Stimulated activated CD4-positive, alpha-beta T cell treated with anti-CD3 and anti-CD28 coated beads, Interleukin-4, amount 100 ng/mL, for 48 hours (primary cell): ENCODE results near the gene TMEM61.
"Not testable (repeated sequence)": the region's sequence is repeated elsewhere in the genome, so short reads cannot be mapped to it uniquely, and the experiment has no call there.

Experiments
- DNase-seq, 2 donors: peaks; one replicate each; pipeline ENCODE4 v3.0.0-alpha.2; 2020; ENCODE audit warnings: low read depth in 2 of 2

Gene TMEM61

DNA sequence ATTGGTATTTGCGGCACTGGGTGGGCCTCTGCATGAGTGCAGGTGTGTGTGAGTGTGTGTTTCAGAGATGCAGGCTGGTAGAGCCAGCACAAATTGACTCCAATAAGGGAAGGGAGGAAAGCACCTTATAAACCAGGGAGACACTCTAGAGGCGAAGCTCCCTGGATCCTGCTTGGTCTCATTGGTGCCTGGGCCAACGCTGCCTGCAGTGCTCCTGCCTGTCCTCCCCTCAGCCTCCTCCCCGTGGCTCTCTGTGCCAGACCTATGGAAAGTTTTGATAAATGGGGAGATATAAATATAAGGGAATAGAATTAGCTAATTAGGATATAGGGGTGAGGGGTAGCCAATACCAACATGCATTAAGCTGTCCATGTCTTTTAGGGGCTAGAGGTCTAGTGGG is 20.9 kb downstream of the TMEM61 start:
- DNase-seq = no peak

DNA sequence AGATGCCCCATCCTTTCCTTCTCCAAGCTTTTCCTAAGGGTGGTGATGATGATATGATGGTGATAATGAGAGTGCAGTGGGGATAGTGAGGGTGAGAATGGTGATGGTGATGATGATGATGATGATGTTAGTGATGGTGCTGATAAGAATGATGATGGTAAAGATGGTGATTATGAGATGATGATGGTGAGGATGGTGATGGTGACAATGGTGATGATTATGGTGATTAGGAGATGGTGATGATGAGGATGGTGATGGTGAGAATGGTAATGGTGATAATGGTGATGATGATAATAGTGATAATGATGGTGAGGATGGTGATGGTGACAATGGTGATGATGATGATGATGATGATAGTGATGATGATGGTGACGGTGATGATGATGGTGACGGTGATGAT is 22.3 kb downstream of the TMEM61 start:
- DNase-seq = no peak

DNA sequence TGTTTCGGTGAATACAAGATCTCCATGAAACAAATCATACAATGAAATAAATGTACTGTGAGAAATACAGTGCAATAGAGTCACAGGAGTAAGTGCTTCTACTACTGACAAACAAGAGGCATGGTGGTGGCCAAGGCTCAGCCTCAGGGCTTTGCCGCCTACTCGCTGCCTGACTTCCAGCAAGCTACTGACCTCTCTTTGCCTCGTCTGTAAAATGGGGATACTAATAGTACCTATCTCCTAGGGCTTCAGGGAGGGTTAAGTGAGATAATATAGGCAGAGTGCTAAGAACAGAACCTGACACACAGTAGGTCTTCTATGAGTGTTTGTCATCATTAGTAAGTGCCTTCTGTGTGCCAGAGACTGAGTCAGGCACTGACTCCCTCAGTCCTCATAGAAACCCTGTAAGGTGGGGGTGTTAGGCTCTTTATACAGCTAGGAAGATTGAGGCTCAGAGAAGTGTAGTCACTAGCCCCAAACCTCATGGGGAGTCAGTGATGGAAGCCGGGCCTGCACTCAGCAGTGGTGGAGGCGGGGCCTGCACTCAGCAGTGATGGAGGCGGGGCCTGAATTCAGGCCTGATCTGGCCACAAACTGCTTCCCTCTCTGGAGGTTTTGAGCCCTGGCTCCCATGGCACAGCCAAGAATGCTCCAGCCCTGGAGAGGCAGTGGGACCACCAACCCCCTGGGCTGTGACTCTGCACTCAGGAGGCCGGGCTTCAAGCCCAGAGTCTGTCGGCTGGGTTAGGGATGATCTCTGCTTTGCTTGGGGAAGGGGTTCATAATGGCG is 25.1 kb downstream of the TMEM61 start:
- DNase-seq = no peak

DNA sequence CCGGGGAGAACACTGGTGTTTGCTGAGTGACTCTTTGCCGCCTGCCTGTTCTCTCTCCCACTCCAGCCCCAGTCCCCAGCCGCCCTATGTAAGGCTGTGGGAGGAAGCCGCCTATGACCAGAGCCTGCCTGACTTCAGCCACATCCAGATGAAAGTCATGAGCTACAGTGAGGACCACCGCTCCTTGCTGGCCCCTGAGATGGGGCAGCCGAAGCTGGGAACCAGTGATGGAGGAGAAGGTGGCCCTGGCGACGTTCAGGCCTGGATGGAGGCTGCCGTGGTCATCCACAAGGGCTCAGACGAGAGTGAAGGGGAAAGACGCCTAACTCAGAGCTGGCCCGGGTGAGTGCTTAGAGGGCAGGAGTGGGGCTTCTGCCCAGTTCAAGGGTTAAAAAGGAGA is 26.5 kb downstream of the TMEM61 start:
- no peak for DNase-seq

DNA sequence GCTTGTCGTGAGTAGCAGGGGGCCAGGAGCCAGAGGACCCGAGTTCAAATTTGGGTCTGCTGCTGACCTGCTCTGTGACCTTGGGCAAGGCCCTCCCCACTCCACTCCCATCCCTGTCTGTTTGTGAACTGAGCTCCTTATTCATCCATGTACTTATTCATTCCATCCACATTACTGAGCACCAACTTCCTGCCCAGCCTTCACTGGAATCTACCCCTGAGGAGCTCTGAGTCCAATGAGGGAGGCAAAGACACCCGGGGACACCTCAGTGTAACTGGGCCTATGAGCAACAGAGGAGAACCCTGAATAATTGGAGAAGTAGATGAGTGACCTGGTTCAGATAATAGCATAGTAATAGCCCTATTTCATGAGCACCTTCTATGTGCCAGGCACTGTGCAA is 27.2 kb downstream of the TMEM61 start:
- no peak for DNase-seq

DNA sequence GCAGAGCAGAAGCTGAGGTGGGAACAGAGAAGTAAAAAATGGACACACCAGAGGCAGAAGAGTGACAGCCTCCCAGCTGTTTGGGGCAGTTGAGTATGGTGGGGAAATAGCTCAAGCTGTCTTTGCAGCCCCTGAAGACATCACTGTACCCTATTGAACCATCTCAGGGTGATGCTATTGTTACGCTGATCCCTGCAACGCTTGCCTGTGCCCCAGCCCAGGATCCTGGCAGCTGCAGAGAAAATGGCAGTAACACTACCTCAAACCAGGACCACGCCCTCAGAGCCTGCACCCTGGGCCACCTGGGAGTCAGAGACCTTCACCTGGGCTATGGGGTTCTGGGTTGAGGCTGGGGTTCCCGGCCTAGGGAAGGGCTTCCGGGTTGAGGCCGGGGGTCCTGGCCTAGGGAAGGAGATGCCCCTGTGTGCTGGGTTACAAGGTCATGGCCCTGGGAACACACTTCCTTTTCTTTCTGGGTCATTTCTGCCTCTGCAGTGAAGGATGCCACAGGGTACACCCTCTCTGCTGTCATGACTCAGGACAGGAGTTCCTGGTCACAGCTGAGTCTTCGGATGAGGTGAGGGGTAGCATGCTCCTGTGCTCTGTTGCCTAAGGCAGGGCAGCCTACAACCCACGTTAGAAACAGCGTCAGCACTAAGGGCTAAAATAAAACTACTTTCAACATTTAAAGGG is 29.9 kb downstream of the TMEM61 start:
- no peak for DNase-seq

DNA sequence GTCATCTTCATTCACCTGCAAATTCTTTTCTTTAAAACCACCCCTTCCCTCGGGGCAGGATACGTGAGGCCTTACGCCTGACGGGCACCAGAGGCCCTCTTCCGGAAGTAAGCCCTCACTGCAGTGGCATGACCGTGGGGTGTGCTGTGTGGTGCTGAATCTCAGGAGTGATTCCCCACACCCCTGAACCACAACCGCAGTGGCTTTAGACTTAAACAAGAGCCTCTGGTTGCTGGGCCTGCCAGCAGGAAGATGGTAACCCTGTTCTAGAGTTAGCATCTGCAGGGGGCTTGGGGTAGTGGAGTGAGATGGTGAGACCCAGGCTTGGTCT is 30.4 kb downstream of the TMEM61 start:
- no peak for DNase-seq

DNA sequence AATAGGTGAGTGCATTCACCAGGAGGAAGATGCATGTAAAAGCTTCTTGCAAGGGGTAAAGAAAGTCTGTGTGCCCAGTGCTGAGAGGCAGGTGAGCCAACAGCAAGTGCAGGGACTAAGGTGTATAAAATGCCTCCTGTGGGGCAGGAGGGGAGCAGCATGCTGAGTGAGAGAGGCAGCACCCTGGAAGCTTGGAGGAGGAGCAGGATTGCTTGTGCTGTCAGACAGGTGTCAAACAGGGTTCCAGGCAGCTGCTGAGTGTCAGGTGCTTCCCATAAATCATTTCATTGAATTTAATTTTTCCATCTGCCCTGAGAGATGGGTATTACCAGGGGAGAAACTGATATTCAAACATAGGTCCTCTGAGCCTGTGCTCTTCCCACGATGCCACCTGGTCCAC is 32.2 kb downstream of the TMEM61 start:
- no peak for DNase-seq

DNA sequence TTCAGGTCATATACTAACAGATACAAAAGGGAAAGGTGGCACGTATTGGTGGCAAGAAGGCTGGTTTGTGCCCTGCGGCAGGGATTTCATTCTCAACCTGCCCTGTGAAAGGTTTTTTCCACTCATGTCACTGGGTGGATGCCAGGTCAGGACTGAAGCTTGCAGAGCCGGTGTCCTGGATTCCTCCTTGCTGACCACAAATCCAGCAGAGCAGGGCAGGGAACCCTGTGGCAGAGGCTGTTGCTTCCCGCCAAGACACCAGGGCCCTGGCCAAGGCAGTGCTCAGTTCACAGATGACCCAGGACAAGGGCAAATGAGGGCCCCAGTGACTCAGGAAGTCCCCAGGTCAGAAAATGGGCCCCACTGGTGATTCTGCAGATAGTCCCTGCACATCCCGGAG is 34.7 kb downstream of the TMEM61 start:
- DNase-seq = no peak

DNA sequence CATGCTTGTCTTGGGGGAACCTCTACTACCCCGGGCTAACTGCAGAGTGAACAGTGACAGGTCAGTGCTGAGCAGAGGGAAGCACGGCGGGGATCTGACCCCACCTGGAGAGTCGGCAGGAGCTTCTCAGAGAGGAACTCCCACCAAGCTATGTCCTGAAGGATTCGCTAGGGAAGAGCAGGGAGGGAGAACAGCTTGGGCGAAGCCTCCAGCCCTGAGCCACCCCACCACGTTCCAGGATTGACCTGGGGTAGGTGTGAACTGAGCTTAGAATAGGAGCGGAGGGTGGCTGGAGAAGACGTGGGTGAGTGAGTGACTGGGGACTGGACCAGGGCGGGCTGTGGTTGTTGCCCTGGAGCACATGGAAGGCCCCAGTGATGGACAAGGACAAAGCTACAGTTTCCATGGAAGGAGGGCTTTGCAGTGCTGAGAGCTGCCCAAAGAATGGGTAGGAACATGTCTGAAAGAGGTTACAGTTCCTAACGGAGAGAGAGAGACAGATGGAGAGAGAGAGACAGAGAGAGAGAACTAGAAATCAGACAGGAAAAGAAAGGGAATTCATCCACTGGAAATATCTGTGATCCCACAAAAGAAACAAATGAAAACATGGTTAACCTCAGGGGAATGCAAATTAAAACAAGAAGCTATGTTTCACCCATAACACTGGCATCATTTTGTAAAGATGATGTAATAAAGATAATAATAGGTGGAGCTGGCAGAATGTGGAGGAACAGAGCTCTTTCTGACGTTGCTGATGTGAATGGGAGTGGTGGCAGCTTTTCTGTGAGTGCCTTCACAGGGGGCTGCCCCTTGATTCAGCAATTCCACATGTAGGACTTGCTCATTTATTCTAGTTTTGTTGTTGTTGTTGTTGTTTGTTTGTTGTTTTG is 35.5 kb downstream of the TMEM61 start:
- DNase-seq = no peak

DNA sequence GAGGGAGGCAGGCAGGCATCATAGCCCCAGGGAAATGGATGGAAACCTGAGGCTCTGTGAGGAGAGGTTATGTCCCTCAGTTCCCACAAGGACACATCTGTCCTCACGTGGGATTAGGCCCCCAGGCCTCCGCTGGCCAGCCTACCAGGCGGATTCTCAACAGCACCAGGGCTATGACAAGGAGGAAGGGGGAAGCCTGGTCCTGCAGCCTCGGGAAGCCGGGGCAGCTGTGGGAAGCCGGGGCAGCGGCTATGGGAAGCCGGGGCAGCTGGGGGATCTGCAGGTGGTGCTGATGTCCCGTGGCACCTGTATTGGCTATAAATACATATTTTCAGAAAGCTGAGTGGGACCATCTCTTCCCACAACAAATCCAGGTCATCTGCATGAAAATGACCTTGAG is 38.0 kb downstream of the TMEM61 start:
- no peak for DNase-seq

DNA sequence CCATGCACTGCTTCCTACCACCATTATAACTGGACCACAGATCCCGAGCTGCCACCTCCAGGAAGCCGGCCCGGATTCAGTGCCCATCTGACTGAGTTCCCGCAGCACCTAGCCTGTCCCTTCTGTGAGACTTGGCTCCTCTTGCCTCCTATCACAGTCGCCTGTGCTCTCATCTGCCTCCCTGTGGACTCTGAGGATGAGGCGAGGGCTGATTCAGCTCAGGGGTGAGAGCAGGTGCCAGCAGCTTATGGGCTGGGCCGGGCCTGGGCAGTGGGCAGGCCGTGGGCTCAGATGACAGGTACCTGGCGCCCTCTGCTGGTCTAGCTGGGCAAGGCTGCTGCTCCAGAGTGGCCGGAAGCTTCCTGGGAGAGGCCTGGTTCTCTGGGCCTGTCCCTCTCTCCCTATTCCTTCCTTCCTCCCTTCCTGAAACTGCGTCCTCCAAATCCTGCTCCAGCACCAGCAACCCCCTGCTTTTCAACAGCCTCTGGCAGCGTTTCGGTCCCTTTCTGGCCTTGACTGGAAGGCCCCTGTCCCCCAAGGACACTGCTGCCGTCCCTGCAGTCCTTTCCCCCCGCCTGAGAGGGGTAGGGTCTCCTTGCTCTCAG is 41.6 kb downstream of the TMEM61 start:
- peak; percentile 67 to 71 for DNase-seq

DNA sequence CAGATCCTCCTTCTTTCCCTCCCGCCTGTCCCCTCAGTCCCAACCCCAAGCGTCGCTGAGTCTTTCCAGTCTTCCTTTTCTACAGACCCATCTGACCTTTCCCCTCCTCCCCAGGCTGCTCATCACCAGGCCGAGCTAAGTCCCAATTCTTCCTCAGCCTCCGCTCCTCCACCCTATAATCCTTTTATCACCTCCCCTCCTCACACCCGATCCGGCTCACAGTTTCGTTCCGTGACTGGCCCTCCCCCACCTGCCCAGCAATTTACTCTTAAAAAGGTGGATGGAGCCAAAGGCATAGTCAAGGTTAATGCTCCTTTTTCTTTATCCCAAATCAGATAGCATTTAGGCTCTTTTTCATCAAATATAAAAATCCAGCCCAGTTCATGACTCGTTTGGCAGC is 43.7 kb downstream of the TMEM61 start:
- not testable (repeated sequence) for DNase-seq

DNA sequence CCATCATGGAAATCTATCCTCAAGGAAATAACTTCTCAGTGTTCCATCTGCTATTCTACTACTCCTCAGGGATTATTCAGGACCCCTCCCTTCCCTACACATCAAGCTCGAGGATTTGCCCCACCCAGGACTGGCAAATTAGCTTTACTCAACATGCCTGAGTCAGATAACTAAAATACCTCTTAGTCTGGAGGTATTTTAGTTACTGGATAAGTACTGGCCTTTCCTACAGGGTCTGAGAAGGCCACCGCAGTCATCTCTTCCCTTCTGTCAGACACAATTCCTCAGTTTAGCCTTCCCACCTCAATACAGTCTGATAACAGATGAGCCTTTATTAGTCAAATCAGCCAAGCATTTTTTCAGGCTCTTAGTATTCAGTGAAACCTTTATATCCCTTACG is 46.3 kb downstream of the TMEM61 start:
- not testable (repeated sequence) for DNase-seq

DNA sequence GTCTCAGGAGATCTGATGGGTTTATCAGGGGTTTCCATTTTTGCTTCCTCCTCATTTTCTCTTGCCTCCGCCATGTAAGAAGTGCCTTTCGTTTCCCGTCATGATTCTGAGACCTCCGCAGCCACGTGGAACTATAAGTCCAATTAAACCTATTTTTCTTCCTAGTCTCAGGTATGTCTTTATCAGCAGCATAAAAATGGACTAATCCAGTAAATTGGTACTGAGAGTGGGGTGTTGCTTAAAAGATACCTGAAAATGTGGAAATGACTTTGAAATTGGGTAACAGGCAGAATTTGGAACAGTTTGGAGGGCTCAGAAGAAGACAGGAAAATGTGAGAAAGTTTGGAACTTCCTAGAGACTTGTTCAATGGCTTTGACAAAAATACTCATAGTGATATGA is 50.7 kb downstream of the TMEM61 start:
- DNase-seq = not testable (repeated sequence)

DNA sequence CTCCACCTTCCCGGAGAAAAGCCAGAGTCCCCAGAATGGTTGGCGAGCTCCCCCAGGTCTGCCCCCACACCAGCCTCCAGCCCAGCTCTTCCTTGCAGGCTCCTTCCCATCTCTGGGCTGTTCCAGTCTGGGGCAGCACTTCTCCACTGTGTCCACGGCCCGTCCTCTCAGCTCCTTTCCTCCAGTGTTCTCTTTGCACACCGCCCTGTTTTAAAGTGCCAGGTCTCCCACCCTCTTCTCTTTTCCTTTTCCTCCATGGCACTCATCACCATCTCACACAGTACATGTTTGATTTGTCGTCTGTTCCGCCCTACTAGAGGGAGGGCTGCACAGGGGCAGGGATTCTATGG is 52.8 kb downstream of the TMEM61 start:
- no peak for DNase-seq

DNA sequence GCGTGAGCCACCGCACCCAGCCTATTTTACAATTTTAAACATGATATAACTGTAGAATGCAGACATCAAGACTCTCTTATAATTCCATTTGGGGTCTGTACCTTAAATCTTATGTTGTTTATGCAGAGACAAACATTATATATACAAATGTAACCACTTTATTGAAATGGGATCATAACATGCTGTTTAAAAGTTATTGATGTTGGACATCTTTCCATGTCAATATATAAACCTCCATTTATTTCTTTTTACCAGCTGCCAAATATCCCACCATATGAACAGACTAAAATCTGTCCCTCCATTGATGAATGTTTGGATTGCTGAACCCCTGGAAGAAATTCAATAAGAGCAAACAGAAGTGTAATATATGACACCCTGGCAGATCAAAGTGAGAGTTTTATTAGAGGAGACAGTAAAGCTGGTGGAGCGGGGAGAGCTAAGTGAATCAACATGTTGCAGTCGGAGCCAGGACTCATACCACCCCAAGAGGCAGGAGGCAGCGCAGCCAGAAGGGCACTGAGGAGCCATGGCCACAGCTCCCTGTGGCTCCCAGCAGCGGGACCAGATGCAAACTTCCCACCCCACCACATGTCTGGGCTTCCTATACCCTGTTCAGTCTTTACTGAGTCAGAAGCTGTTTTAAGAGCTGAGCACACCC is 54.2 kb downstream of the TMEM61 start:
- no peak for DNase-seq

DNA sequence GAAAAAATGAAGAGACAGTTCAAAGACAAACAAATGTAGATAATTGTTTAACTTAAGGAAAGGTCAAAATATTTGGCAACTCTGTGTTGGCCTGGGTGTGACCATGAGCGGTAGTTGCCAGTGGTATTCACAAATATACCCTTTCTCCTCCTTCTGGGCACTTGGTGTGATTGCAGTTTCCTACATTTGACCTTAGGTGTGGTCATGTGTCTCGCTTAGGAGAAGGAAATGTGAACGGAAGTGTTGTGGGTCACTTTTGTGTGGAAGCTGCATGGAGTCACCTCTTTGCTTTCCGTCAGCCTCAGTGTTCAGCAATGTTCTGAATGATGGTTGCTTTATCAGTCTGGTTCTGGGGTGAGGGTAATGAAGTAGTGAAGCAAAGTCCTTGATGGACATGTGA is 55.5 kb downstream of the TMEM61 start:
- no peak for DNase-seq

DNA sequence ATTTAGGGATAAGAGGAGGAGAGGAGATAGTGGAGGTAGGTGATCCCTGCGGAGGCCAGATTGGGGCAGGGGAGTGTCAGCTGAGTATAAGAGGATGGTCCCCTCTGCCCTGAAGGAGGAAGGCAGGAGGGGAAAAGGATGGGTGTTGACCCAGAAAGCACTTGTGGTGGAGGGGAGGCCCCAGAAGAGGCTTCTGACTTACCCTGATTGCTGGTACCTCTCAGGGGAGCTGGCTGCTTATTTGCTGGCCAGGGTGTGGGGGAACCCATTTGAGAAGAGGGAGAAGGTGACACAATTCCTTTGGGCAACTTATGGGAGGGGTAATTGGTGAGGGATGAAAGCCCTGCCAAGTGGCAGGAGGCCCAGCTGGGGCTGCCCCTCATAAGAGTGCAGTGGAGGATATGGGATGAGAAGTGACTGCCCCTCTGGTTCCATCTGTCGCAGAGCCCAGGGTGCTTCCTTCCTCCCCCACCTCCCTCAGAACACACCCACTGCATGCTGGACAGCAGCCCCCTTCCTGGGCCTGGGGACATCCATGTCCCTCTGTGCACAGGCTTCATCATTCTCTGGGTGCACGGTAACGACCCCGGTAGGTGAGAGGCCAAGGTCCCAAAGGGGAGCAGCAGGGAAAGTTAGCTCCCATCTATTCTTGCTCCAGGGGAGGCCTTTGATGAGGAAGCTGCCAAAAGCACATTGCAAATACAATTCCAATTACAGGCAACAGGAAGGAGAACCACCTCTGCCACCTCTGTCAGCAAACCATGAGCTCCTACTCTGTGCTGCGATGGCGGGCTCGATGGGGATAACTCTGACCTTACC is 57.5 kb downstream of the TMEM61 start:
- no peak for DNase-seq

DNA sequence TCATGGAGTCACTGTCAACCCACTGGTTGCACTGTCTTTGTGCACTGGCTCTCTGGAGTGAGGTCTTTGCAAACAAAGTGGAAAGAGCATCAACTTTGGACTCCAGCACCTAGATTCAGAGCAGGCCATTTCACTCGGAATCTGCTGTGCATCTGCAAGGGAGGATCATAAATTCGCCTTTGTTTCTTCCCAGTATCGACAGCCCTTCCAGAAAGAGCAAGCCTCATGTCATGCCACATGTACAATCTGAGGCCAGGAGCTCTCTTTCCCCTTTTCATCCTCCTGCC is 58.1 kb downstream of the TMEM61 start:
- DNase-seq = no peak

DNA sequence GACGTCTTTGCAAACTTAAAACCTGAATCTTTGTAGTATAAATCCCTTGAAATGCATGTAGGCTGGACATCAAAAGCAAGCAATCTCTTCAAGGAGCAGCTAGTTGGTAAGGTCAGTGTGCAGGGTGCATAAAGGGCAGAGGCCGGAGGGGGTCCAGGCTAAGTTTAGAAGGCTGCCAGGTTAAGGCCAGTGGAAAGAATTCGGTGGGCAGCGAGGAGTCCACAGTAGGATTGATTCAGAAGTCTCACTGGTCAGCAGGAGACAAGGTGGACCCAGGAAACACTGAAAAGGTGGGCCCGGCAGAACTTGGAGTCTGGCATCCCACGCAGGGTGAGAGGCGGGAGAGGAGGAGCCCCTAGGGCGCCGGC is 58.5 kb downstream of the TMEM61 start:
- DNase-seq = no peak
